Epithelial cell of esophagus (primary cell): ENCODE measurements around the gene OSTC.

Experiments
- DNase-seq: peaks from one replicate; pipeline ENCODE4 v3.0.0; 2010; ENCODE audit warnings: low read depth
- H3K4me3 ChIP-seq: 2 replicates; pipeline ENCODE4 v1.5.1; 2011; ENCODE audit warnings: mild to moderate bottlenecking, low read length, control low read depth
- CTCF ChIP-seq: IDR thresholded peaks from 2 replicates; pipeline ENCODE4 v1.5.1; 2011; ENCODE audit warnings: low read depth, mild to moderate bottlenecking, low read length, control low read depth, inconsistent platforms; ENCODE audit not compliant: insufficient read depth; ENCODE audit errors: missing control alignments

Gene OSTC

GRCh38 chr4:108619372-108620100 is 30.9 kb upstream of the OSTC start:
- TF ChIP-seq CTCF, result no peak
- H3K4me3 ChIP-seq, result peak overlapping the region; percentile 93
- peak; percentile 14 for DNase-seq

- DNase-seq, result peak; percentile 99
- H3K4me3 ChIP-seq, result peak within 1 kb of the TSS; percentile 93
- TF ChIP-seq CTCF, result no peak
Measured at GRCh38 chr4:108620101-108620932, 30.1 kb upstream of the OSTC start, which contains the start of gene RPL34. Gene RPL34, plus strand, starts transcription at chr4:108620576. Its CDS starts 1,384 bp downstream, at chr4:108621960.

- H3K4me3 ChIP-seq, result peak overlapping the region; percentile 93
- DNase-seq, result peak; percentile 14
- TF ChIP-seq CTCF, result no peak
Measured at GRCh38 chr4:108620933-108621905, 29.2 kb upstream of the OSTC start.

GRCh38 chr4:108622022-108622421 is 28.4 kb upstream of the OSTC start:
- H3K4me3 ChIP-seq, result peak overlapping the region; percentile 93
- TF ChIP-seq CTCF, result no peak
- no peak for DNase-seq

GRCh38 chr4:108622828-108623227 is 27.6 kb upstream of the OSTC start:
- H3K4me3 ChIP-seq, result no peak overlapping the region
- DNase-seq, result no peak
- TF ChIP-seq CTCF, result no peak

- TF ChIP-seq CTCF, result no peak
- no peak overlapping the region for H3K4me3 ChIP-seq
Measured at GRCh38 chr4:108624263-108625056, 25.9 kb upstream of the OSTC start.

More at GRCh38 chr4:108624263-108625056, 25.9 kb upstream of the OSTC start:
- DNase-seq, result no peak
